ENCODE measurements around the gene SYNGR2. TPM values are rescaled to one million over a fixed set of nuclear protein-coding genes. Genes with fewer than 3 reads are reported as not detected.
A peak's percentile ranks its signal among the peaks of the same experiment; 100 is the strongest.

Gene SYNGR2
- 217 TPM for total RNA-seq
- long read RNA-seq, transcript SYNGR2-204 (3 exons, 2,125 nt), result minor isoform, 61 of 943 reads
- long read RNA-seq, transcript SYNGR2-209 (1 exons, 3,036 nt), result minor isoform, 41 of 943 reads
- long read RNA-seq, transcript SYNGR2-201 (4 exons, 2,325 nt), result major isoform, 773 of 943 reads
- long read RNA-seq, transcript SYNGR2-203 (3 exons, 1,553 nt), result minor isoform, 7 of 943 reads
- long read RNA-seq, partial matches to known transcripts, result 45 of 943 reads
- long read RNA-seq, other reads (novel, unspliced or antisense), result 13 of 943 reads

GRCh38 chr17:78168242-78168902 lies at the start of gene SYNGR2:
Gene SYNGR2 (plus strand): TSS chr17:78168581. CDS start chr17:78168617, 36 bp downstream.
- peaks cover 49% of the 10 kb centered on the region for H3K4me1 ChIP-seq
- no peaks in the 10 kb centered on the region for H3K27me3 ChIP-seq (ENCODE audit: low read depth)
- DNase-seq (peak; percentile 93), ATAC-seq (peak; percentile 86 to 90)
- no peak for TF ChIP-seq CTCF (IDR thresholded peaks at IDR 0.05)
- peaks cover 25% of the 10 kb centered on the region for H3K36me3 ChIP-seq
- peak within 1 kb of the TSS; percentile 86 for H3K27ac ChIP-seq
- H3K9me3 ChIP-seq, result no peaks in the 10 kb centered on the region
- peak within 1 kb of the TSS; percentile 90 for H3K4me3 ChIP-seq
- intact Hi-C loops (cut with DNase I), result no loop called here

- no peak overlapping the region for H3K27ac ChIP-seq
- ATAC-seq, result no peak
- no peak for DNase-seq
- no peak for TF ChIP-seq CTCF (IDR thresholded peaks at IDR 0.05)
- intact Hi-C loops (cut with DNase I), result no loop called here
- no peaks in the 10 kb centered on the region for H3K27me3 ChIP-seq (ENCODE audit: low read depth)
- peaks cover 57% of the 10 kb centered on the region for H3K36me3 ChIP-seq
- H3K9me3 ChIP-seq, result no peaks in the 10 kb centered on the region
- H3K4me1 ChIP-seq, result peaks cover 8% of the 10 kb centered on the region
- H3K4me3 ChIP-seq, result no peak overlapping the region
These were observed 49.6 kb upstream of the SYNGR2 start for GRCh38 chr17:78118801-78119241.

GRCh38 chr17:78120537-78120936 lies 47.8 kb upstream of the SYNGR2 start:
- H3K9me3 ChIP-seq, result no peaks in the 10 kb centered on the region
- ATAC-seq (no peak), DNase-seq (no peak)
- peaks cover 15% of the 10 kb centered on the region for H3K4me1 ChIP-seq
- no peak for TF ChIP-seq CTCF (IDR thresholded peaks at IDR 0.05)
- no peak overlapping the region for H3K4me3 ChIP-seq
- H3K36me3 ChIP-seq, result peaks cover 73% of the 10 kb centered on the region
- H3K27me3 ChIP-seq (ENCODE audit: low read depth), result no peaks in the 10 kb centered on the region
- H3K27ac ChIP-seq, result no peak overlapping the region
- intact Hi-C loops (cut with DNase I), result loop anchor here (10.0 kb wide), 1 partner anchor 54 kb away; no protein-coding TSS in a partner anchor

GRCh38 chr17:78120971-78121800 lies 47.2 kb upstream of the SYNGR2 start:
- no peak for ATAC-seq
- no peak for TF ChIP-seq CTCF (IDR thresholded peaks at IDR 0.05)
- Histone ChIP-seq H3K27me3 (ENCODE audit: low read depth) (no peaks in the 10 kb centered on the region), H3K27ac (peak overlapping the region; percentile 53), H3K9me3 (no peaks in the 10 kb centered on the region), H3K4me1 (peaks cover 22% of the 10 kb centered on the region), H3K36me3 (peaks cover 79% of the 10 kb centered on the region), H3K4me3 (peak overlapping the region; percentile 27)
- intact Hi-C loops (cut with DNase I), result loop anchor here (10.0 kb wide), 1 partner anchor 54 kb away; no protein-coding TSS in a partner anchor
- DNase-seq, result no peak

- DNase-seq (no peak), ATAC-seq (no peak)
- Histone ChIP-seq H3K27ac (peak overlapping the region; percentile 53), H3K4me1 (peaks cover 28% of the 10 kb centered on the region), H3K4me3 (peak overlapping the region; percentile 27), H3K27me3 (ENCODE audit: low read depth) (no peaks in the 10 kb centered on the region), H3K36me3 (peaks cover 75% of the 10 kb centered on the region), H3K9me3 (no peaks in the 10 kb centered on the region)
- TF ChIP-seq CTCF (IDR thresholded peaks at IDR 0.05), result no peak
- intact Hi-C loops (cut with DNase I), result loop anchor here (10.0 kb wide), 1 partner anchor 53 kb away; no protein-coding TSS in a partner anchor
These were observed 46.6 kb upstream of the SYNGR2 start for GRCh38 chr17:78121801-78122215.
